Adipocyte (in vitro differentiated cells): ENCODE measurements around the gene ACMSD.

ENCODE experiments used
- DNase-seq: peaks from one replicate; pipeline ENCODE4 v3.0.0-alpha.2; 2015; ENCODE audit warnings: low read depth
- H3K27me3 ChIP-seq: replicated peaks from 2 replicates; pipeline ENCODE4 v1.7.0; 2013; ENCODE audit warnings: mild to moderate bottlenecking, low read length, moderate library complexity; ENCODE audit not compliant: control insufficient read depth, insufficient read depth
- H3K36me3 ChIP-seq: 2 replicates; pipeline ENCODE4 v1.7.0; 2013; ENCODE audit warnings: low read length, mild to moderate bottlenecking, moderate library complexity; ENCODE audit not compliant: control insufficient read depth, insufficient read depth, severe bottlenecking
- H3K4me1 ChIP-seq: 2 replicates; pipeline ENCODE4 v1.7.0; 2013; ENCODE audit warnings: mild to moderate bottlenecking, low read length, moderate library complexity; ENCODE audit not compliant: control insufficient read depth, insufficient read depth
- H3K4me3 ChIP-seq: 2 replicates; pipeline ENCODE4 v1.7.0; 2013; ENCODE audit warnings: mild to moderate bottlenecking, low read length, moderate library complexity
- H3K9ac ChIP-seq: 2 replicates; pipeline ENCODE4 v1.7.0; 2013; ENCODE audit warnings: mild to moderate bottlenecking, low read length, moderate library complexity
- H3K9me3 ChIP-seq: 2 replicates; pipeline ENCODE4 v1.7.0; 2013; ENCODE audit warnings: mild to moderate bottlenecking, low read length, moderate library complexity; ENCODE audit not compliant: control insufficient read depth

The ACMSD gene

DNA sequence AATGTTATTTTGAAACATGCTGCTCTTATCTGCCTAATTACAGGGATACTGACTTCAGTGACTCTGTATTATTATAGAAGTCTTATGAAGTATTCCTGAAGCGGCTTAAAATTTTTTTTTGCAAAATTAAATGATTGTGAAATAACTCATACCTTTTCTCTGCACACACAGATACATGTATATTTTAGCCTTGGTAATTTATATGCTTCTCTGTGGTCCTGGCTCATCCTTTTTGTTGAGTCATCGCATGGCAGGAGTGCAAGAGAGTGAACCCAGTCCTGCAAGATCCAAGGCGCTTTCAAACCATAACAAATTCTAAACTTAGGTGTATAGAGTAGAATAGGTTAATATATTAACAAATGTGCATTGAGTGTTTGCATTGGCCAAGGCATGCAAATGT lies 88.8 kb downstream of the ACMSD start:
- Histone ChIP-seq H3K36me3 (peaks cover 6% of the 10 kb centered on the region), H3K4me3 (no peak overlapping the region), H3K9me3 (no peaks in the 10 kb centered on the region), H3K27me3 (no peaks in the 10 kb centered on the region), H3K4me1 (peaks cover 26% of the 10 kb centered on the region), H3K9ac (no peak overlapping the region)
- peak; percentile 31 for DNase-seq

DNA sequence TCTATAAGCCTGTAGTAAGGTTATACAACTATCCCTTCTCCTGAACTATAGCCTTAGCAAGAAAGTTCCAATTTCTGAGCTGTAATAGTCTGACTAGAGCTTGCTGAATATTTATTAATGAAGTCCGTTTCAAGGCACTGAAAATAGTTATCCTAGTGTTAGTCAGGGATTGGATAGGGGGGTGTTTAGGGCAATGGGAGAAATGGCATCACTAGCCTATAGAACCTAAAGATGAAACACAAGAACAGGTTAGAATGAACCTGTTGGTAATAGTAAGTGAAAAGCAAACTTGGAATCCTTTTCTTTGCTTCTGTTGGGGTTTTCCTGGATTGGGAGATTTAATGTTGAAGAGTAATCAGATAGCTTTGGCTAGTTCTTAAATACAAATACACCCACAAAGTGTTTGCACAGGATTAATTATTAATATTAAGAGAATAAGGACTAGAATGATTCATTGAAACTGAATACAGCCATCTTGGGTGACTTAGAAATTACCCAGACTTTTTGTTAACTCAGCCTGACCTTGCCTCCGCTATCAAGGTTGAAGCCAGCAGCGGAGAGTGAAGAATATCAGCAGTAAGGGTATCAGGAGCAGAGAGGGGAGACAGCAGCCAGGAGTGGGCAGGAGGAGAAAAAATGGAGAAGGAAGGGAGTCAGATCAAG lies 94.6 kb downstream of the ACMSD start:
- H3K9me3 ChIP-seq, result no peaks in the 10 kb centered on the region
- no peak for DNase-seq
- peaks cover 19% of the 10 kb centered on the region for H3K4me1 ChIP-seq
- H3K27me3 ChIP-seq, result no peaks in the 10 kb centered on the region
- peaks cover 14% of the 10 kb centered on the region for H3K36me3 ChIP-seq
- H3K9ac ChIP-seq, result no peak overlapping the region
- no peak overlapping the region for H3K4me3 ChIP-seq

DNA sequence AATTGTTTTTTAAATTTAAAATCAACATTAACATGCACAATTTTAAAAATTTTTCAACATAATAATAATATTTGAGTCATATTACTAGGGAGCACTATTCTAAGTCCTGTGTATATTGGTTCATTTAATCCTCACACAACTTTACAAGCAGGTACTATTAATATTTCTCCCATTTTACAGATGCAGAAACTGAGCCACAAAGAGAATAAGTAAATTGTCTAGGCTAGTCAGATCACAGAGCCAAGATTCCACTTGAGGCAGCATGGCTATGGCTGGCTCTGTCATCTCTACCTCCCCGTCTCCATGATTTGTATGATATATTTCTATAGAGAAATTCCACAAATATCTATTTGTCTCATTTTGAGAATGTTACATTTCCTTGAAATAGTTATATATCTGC lies 95.3 kb downstream of the ACMSD start:
- no peaks in the 10 kb centered on the region for H3K9me3 ChIP-seq
- no peak overlapping the region for H3K9ac ChIP-seq
- H3K27me3 ChIP-seq, result no peaks in the 10 kb centered on the region
- peaks cover 19% of the 10 kb centered on the region for H3K4me1 ChIP-seq
- no peak overlapping the region for H3K4me3 ChIP-seq
- peaks cover 21% of the 10 kb centered on the region for H3K36me3 ChIP-seq
- DNase-seq, result no peak

- DNase-seq, result no peak
- H3K36me3 ChIP-seq, result peaks cover 26% of the 10 kb centered on the region
- no peak overlapping the region for H3K9ac ChIP-seq
Measured at GRCh38 chr2:134934150-134934549, 95.7 kb downstream of the ACMSD start.

DNA sequence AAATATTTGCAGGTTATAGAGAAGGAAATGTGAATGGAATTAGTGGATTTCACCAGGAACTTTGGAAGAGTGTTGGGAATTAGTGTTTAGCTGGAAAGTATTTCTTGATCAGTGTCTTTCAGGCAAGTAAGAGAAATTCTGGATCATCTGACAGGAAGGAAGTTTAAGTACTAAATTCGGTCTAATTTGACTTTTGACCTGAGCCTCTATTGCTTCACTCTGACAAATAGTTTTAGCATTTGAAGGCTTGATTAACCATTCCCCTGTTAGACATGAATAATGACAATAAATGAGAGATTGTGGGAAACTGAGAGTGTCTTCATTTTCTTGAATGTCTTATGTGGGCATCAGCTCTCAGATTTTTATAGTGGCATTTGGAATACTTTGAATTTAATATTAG lies 96.2 kb downstream of the ACMSD start:
- Histone ChIP-seq H3K9ac (no peak overlapping the region), H3K27me3 (no peaks in the 10 kb centered on the region), H3K36me3 (peaks cover 29% of the 10 kb centered on the region), H3K4me3 (peak overlapping the region; percentile 4), H3K9me3 (no peaks in the 10 kb centered on the region), H3K4me1 (peaks cover 19% of the 10 kb centered on the region)
- peak; percentile 19 for DNase-seq

More at GRCh38 chr2:134934150-134934549, 95.7 kb downstream of the ACMSD start:
- Histone ChIP-seq H3K4me1 (peaks cover 19% of the 10 kb centered on the region), H3K27me3 (no peaks in the 10 kb centered on the region), H3K4me3 (no peak overlapping the region), H3K9me3 (no peaks in the 10 kb centered on the region)

DNA sequence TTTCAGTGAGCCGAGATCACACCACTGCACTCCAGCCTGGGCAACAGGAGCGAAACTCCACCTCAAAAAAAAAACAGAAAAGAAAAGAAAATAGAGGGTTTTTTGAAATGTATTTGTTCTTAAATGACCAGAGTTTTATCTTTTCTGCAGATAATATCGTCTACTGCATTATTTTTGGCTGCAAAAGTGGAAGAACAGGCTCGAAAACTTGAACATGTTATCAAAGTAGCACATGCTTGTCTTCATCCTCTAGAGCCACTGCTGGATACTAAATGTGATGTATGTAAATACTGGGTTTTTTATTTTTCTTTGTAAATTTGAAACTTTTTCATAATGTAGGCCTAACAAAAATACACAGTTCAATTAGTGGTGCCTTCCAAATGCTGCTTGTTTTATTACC lies 98.3 kb downstream of the ACMSD start:
- no peak overlapping the region for H3K9ac ChIP-seq
- peaks cover 19% of the 10 kb centered on the region for H3K4me1 ChIP-seq
- H3K27me3 ChIP-seq, result no peaks in the 10 kb centered on the region
- H3K4me3 ChIP-seq, result no peak overlapping the region
- DNase-seq, result no peak
- no peaks in the 10 kb centered on the region for H3K9me3 ChIP-seq
- H3K36me3 ChIP-seq, result peaks cover 49% of the 10 kb centered on the region

- Histone ChIP-seq H3K9me3 (no peaks in the 10 kb centered on the region), H3K9ac (no peak overlapping the region), H3K4me1 (no peaks in the 10 kb centered on the region), H3K27me3 (no peaks in the 10 kb centered on the region), H3K36me3 (peaks cover 85% of the 10 kb centered on the region), H3K4me3 (no peak overlapping the region)
- DNase-seq, result no peak
Measured at GRCh38 chr2:134943540-134943939, 105.1 kb downstream of the ACMSD start.

DNA sequence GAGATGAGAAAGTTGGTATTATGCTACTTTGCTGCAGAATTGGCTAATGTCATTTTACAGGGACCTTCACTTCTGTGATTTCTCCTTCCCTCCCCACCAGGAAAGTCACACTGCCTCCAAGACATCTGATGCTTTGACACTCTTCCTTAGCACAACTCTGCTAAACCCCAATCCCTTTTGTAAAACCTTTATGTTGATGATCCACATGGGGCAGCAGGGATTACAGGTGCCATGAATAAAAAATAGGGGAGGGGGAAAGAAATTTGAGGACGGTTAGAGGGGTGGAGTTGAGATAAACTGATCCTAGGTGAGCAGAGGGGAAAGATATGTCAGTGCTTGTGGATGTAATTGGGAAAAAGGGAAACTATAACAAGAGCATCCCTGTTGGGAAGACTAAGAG lies 106.6 kb downstream of the ACMSD start:
- no peak overlapping the region for H3K9ac ChIP-seq
- no peaks in the 10 kb centered on the region for H3K9me3 ChIP-seq
- no peak for DNase-seq
- H3K4me1 ChIP-seq, result no peaks in the 10 kb centered on the region
- no peaks in the 10 kb centered on the region for H3K27me3 ChIP-seq
- H3K4me3 ChIP-seq, result no peak overlapping the region
- H3K36me3 ChIP-seq, result peaks cover 85% of the 10 kb centered on the region

- DNase-seq, result no peak
- H3K9ac ChIP-seq, result no peak overlapping the region
- no peaks in the 10 kb centered on the region for H3K9me3 ChIP-seq
- peaks cover 85% of the 10 kb centered on the region for H3K36me3 ChIP-seq
- no peak overlapping the region for H3K4me3 ChIP-seq
- no peaks in the 10 kb centered on the region for H3K4me1 ChIP-seq
- H3K27me3 ChIP-seq, result no peaks in the 10 kb centered on the region
Measured at GRCh38 chr2:134946073-134946472, 107.7 kb downstream of the ACMSD start.

- H3K4me3 ChIP-seq, result no peak overlapping the region
- no peaks in the 10 kb centered on the region for H3K4me1 ChIP-seq
- no peaks in the 10 kb centered on the region for H3K27me3 ChIP-seq
- H3K9ac ChIP-seq, result no peak overlapping the region
- no peak for DNase-seq
- H3K9me3 ChIP-seq, result no peaks in the 10 kb centered on the region
- H3K36me3 ChIP-seq, result peaks cover 89% of the 10 kb centered on the region
Measured at GRCh38 chr2:134949981-134950708, 111.7 kb downstream of the ACMSD start.

- Histone ChIP-seq H3K4me1 (no peaks in the 10 kb centered on the region), H3K36me3 (peaks cover 91% of the 10 kb centered on the region), H3K9me3 (no peaks in the 10 kb centered on the region), H3K9ac (no peak overlapping the region), H3K27me3 (no peaks in the 10 kb centered on the region), H3K4me3 (no peak overlapping the region)
- DNase-seq, result no peak
Measured at GRCh38 chr2:134950886-134951285, 112.5 kb downstream of the ACMSD start.
